ENCODE results near the gene L3MBTL4.

Gene L3MBTL4

GRCh38 chr18:6044319-6044718 is 370.4 kb downstream of the L3MBTL4 start:
- no peak for TF ChIP-seq CTCF (IDR thresholded peaks at IDR 0.05; ENCODE audit: low read depth, low read length, missing control alignments)
- no peak overlapping the region for H3K4me3 ChIP-seq (ENCODE audit: low read depth, low read length)
- no peak for DNase-seq (ENCODE audit: low read depth)

- TF ChIP-seq CTCF (IDR thresholded peaks at IDR 0.05; ENCODE audit: low read depth, low read length, missing control alignments) = no peak
- DNase-seq (ENCODE audit: low read depth) = no peak
- H3K4me3 ChIP-seq (ENCODE audit: low read depth, low read length) = no peak overlapping the region
These were observed 375.7 kb downstream of the L3MBTL4 start for GRCh38 chr18:6039055-6039454.

GRCh38 chr18:6031442-6031841 is 383.3 kb downstream of the L3MBTL4 start:
- no peak for DNase-seq (ENCODE audit: low read depth)
- TF ChIP-seq CTCF (IDR thresholded peaks at IDR 0.05; ENCODE audit: low read depth, low read length, missing control alignments) = no peak
- no peak overlapping the region for H3K4me3 ChIP-seq (ENCODE audit: low read depth, low read length)

GRCh38 chr18:6031002-6031401 is 383.7 kb downstream of the L3MBTL4 start:
- H3K4me3 ChIP-seq (ENCODE audit: low read depth, low read length) = no peak overlapping the region; the same call in 1 of the 2 replicates

GRCh38 chr18:6024745-6025248 is 389.9 kb downstream of the L3MBTL4 start:
- DNase-seq (ENCODE audit: low read depth) = no peak
- no peak overlapping the region for H3K4me3 ChIP-seq (ENCODE audit: low read depth, low read length)
- no peak for TF ChIP-seq CTCF (IDR thresholded peaks at IDR 0.05; ENCODE audit: low read depth, low read length, missing control alignments)

More at GRCh38 chr18:6031002-6031401, 383.7 kb downstream of the L3MBTL4 start:
- no peak for TF ChIP-seq CTCF (IDR thresholded peaks at IDR 0.05; ENCODE audit: low read depth, low read length, missing control alignments)
- DNase-seq (ENCODE audit: low read depth) = no peak

- H3K4me3 ChIP-seq (ENCODE audit: low read depth, low read length) = no peak overlapping the region
- DNase-seq (ENCODE audit: low read depth) = no peak
- no peak for TF ChIP-seq CTCF (IDR thresholded peaks at IDR 0.05; ENCODE audit: low read depth, low read length, missing control alignments)
These were observed 391.2 kb downstream of the L3MBTL4 start for GRCh38 chr18:6023551-6023950.

GRCh38 chr18:6022845-6023244 is 391.9 kb downstream of the L3MBTL4 start:
- TF ChIP-seq CTCF (IDR thresholded peaks at IDR 0.05; ENCODE audit: low read depth, low read length, missing control alignments) = no peak
- no peak overlapping the region for H3K4me3 ChIP-seq (ENCODE audit: low read depth, low read length)
- no peak for DNase-seq (ENCODE audit: low read depth)

Data from GM12864 (cell line).